Measurements from ENCODE around the gene BICRA.
"Not testable (repeated sequence)": the region's sequence is repeated elsewhere in the genome, so short reads cannot be mapped to it uniquely, and the experiment has no call there.

The BICRA gene

DNA sequence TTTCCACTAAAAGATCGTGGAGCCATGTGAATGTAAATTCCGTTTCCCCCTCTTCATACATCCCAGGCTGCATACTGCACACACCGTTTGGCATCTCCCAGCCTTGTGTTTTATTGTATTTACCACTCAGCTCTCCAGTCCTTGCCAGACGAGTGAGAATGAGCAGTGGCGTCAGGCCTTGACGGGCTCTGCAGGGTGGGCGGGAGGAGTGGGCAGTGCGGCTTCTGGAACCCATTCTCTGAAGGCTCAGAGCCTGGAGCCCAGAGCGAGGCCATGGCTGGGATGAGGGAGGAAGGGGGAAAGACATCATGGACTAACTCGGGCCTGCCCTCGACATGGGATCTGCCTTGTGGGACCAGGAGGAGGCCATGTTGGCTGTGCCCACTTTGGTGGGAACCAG is 25.1 kb downstream of the BICRA start:
- no peak overlapping the region for H3K4me3 ChIP-seq
- no peaks in the 10 kb centered on the region for H3K9me3 ChIP-seq (ENCODE audit: low read depth, low read length)
- no peak overlapping the region for H3K9ac ChIP-seq (ENCODE audit: insufficient read length)
- peaks cover 8% of the 10 kb centered on the region for H3K36me3 ChIP-seq (ENCODE audit: insufficient read depth, low read length)
- no peak overlapping the region for H3K27ac ChIP-seq
- DNase-seq (ENCODE audit: low read depth, low spot score), result no peak
- TF ChIP-seq FOXP2 (optimal IDR thresholded peaks at IDR 0.05; ENCODE audit: control extremely low read depth, extremely low read length, insufficient read depth) (no peak), EZH2 (IDR thresholded peaks at IDR 0.05) (no peak), POLR2AphosphoS5 (IDR thresholded peaks at IDR 0.05; ENCODE audit: borderline replicate concordance, low read depth, low read length) (no peak)

DNA sequence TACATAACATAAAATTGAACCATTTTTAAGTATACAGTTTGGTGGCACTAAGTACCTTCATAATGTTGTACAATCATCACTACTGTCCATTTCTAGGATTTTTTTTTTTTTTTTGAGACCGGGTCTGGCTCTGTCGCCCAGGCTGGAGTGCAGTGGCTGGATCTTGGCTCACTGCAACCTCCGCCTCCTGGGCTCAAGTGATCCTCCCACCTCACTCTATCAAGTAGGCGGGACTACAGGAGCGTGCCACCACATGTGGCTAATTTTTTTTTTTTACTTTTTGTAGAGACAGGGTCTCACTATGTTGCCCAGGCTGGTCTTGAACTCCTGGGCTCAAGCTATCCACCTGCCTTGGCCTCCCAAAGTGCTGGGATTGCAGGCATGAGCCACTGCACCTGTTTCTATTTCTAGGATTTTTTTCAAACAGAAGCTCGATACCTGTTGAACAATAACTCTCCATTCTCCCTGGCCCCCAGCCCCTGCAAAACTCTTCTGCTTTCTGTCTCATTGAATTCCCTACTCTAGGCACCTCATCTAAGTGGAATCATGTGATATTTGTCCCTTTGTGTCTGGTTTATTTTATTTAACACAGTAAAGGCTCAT is 26.3 kb downstream of the BICRA start:
- not testable (repeated sequence) for H3K36me3 ChIP-seq (ENCODE audit: insufficient read depth, low read length); H3K4me3 ChIP-seq; DNase-seq (ENCODE audit: low read depth, low spot score); H3K27ac ChIP-seq; H3K9ac ChIP-seq (ENCODE audit: insufficient read length); H3K9me3 ChIP-seq (ENCODE audit: low read depth, low read length)

DNA sequence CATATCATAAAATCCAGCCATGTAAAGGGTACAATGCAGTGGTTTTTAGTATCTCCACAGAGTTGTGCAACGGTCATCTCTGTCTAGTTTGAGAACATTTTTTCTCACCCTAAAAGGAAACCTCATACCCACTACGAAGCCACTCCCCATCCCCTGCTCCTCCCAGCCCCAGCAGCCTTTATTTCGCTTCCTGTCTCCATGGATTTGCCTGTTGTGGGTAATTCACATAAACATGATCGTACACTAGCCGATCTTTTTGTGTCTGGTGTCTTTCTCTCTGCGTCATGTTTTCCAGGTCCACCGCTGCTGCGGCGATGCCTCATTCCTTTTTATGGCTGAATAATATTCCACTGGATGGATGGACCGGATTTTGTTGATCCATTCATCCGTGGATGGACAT is 28.6 kb downstream of the BICRA start:
- DNase-seq (ENCODE audit: low read depth, low spot score), result peak; percentile 14
- Histone ChIP-seq H3K27ac (peak overlapping the region; percentile 90), H3K4me3 (peak overlapping the region; percentile 19; the same call in 1 of the 2 replicates), H3K36me3 (ENCODE audit: insufficient read depth, low read length) (no peaks in the 10 kb centered on the region), H3K9ac (ENCODE audit: insufficient read length) (no peak overlapping the region), H3K9me3 (ENCODE audit: low read depth, low read length) (no peaks in the 10 kb centered on the region)
- TF ChIP-seq POLR2AphosphoS5 (IDR thresholded peaks at IDR 0.05; ENCODE audit: borderline replicate concordance, low read depth, low read length), result no peak
- no peak for TF ChIP-seq FOXP2 (optimal IDR thresholded peaks at IDR 0.05; ENCODE audit: control extremely low read depth, extremely low read length, insufficient read depth)
- no peak for TF ChIP-seq EZH2 (IDR thresholded peaks at IDR 0.05)

DNA sequence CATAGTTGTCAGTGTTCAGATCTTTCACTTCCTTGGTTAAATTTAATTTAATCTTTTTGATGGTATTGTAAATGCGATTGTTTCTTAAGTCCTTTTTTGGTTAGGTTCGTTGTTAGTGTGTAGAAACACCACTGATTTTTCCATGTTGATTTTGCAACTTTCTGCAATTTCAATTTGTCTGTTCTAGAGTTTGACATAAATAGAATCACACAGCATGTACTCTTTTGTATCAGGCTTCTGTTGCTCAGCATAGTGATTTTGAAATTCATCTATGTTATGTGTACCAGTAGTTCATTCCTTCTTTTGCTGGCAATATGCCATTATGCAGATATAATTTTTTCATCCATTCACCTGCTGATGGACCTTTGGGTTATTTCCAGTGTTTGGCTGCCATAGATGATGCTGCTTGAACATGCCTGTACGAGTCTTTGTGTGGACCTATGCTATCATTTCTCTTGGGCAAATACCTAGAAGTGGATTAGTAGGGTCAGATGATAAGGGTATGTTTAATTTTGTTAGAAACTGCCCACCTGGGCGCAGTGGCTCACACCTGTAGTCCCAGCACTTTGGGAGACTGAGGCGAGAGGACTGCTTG is 33.1 kb downstream of the BICRA start:
- DNase-seq (ENCODE audit: low read depth, low spot score), result no peak
- TF ChIP-seq EZH2 (IDR thresholded peaks at IDR 0.05), result no peak
- TF ChIP-seq POLR2AphosphoS5 (IDR thresholded peaks at IDR 0.05; ENCODE audit: borderline replicate concordance, low read depth, low read length), result no peak
- no peak for TF ChIP-seq FOXP2 (optimal IDR thresholded peaks at IDR 0.05; ENCODE audit: control extremely low read depth, extremely low read length, insufficient read depth)
- Histone ChIP-seq H3K27ac (0 out of 2 replicates have a peak overlapping the region, but pooled peaks have one; percentile 45), H3K4me3 (no peak overlapping the region), H3K36me3 (ENCODE audit: insufficient read depth, low read length) (peaks cover 8% of the 10 kb centered on the region), H3K9me3 (ENCODE audit: low read depth, low read length) (no peaks in the 10 kb centered on the region), H3K9ac (ENCODE audit: insufficient read length) (no peak overlapping the region)

DNA sequence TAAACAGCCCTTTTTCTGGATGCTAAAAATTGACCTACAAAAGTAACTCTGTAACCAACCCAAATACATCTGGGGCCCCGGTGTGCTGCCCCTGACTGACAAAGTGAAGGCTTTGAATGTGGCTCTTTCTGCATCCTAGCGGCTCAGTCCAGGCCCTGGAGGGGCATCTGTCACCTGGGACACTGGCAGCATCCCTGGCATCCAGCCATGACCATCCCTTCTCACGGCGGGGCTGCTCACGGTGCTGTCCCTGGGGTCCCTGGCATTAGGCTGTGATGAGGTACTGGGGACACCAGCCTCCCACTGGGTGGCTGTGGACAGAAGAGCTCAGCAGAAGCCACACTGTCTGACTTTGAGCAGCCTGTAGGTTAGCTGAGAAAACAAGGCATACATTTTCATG is 34.3 kb downstream of the BICRA start:
- Histone ChIP-seq H3K4me3 (no peak overlapping the region), H3K9me3 (ENCODE audit: low read depth, low read length) (no peaks in the 10 kb centered on the region), H3K9ac (ENCODE audit: insufficient read length) (no peak overlapping the region), H3K36me3 (ENCODE audit: insufficient read depth, low read length) (peaks cover 11% of the 10 kb centered on the region), H3K27ac (no peak overlapping the region)
- no peak for DNase-seq (ENCODE audit: low read depth, low spot score)
- no peak for TF ChIP-seq POLR2AphosphoS5 (IDR thresholded peaks at IDR 0.05; ENCODE audit: borderline replicate concordance, low read depth, low read length)
- TF ChIP-seq FOXP2 (optimal IDR thresholded peaks at IDR 0.05; ENCODE audit: control extremely low read depth, extremely low read length, insufficient read depth), result no peak
- no peak for TF ChIP-seq EZH2 (IDR thresholded peaks at IDR 0.05)

DNA sequence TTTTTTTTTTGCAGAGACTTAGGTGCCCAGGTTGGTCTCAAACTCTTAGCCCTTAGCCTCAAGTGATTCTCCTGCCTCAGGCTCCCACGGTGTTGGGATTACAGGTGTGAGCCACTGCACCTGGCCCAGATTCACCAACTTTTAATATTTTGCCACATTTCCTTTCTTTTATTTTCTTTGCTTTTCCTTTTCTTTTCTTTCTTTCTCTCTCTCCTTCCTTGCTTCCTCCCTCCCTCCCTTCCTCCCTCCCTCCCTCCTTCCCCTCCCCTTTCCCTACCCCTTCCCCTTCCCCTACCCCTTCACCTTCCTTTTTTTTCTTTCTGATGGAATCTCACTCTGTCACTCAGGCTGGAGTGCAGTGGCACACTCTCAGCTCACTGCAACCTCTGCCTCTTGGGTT is 35.3 kb downstream of the BICRA start:
- H3K9ac ChIP-seq (ENCODE audit: insufficient read length), result no peak overlapping the region
- peaks cover 12% of the 10 kb centered on the region for H3K36me3 ChIP-seq (ENCODE audit: insufficient read depth, low read length)
- no peaks in the 10 kb centered on the region for H3K9me3 ChIP-seq (ENCODE audit: low read depth, low read length)
- DNase-seq (ENCODE audit: low read depth, low spot score), result no peak
- no peak overlapping the region for H3K27ac ChIP-seq
- H3K4me3 ChIP-seq, result no peak overlapping the region
- TF ChIP-seq EZH2 (IDR thresholded peaks at IDR 0.05) (no peak), FOXP2 (optimal IDR thresholded peaks at IDR 0.05; ENCODE audit: control extremely low read depth, extremely low read length, insufficient read depth) (no peak), POLR2AphosphoS5 (IDR thresholded peaks at IDR 0.05; ENCODE audit: borderline replicate concordance, low read depth, low read length) (no peak)

DNA sequence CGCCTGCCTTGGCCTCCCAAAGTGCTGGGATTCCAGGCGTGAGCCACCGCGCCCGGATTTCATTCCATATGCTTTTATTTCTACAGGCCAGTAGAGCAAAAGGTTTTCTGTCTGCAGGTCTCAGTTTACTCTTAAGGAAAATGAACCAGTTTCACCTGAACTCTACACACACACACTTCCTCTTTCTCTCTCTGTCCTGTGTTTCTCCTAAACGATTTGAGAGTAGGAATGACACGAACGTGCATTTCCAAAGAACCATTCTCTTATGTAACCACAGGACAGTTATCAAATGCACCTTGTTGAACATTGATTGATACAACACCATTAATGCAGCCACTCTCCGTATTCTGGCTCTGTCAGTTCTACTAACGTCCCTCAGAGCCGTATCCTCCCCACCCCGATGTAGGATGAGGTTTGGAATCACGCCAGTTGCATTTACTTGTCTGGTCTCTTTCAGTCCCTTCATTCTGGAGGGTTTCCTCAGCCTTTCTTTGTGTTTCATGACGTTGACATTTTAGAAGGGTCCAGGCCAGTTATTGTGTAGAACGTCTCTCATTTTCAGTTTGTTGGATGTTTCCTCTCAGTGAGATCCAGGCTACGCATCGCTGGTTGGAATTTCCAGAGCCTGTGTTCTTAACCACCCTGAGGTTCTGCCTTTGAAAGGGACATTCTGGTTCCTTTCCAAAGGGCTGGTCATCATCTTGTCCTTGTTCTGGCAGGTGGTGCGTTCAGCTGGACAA is 36.0 kb downstream of the BICRA start:
- Histone ChIP-seq H3K9ac (ENCODE audit: insufficient read length) (no peak overlapping the region), H3K27ac (peak overlapping the region; percentile 63), H3K36me3 (ENCODE audit: insufficient read depth, low read length) (peaks cover 17% of the 10 kb centered on the region), H3K4me3 (peak overlapping the region; percentile 44), H3K9me3 (ENCODE audit: low read depth, low read length) (no peaks in the 10 kb centered on the region)
- no peak for TF ChIP-seq POLR2AphosphoS5 (IDR thresholded peaks at IDR 0.05; ENCODE audit: borderline replicate concordance, low read depth, low read length)
- TF ChIP-seq FOXP2 (optimal IDR thresholded peaks at IDR 0.05; ENCODE audit: control extremely low read depth, extremely low read length, insufficient read depth), result no peak
- no peak for TF ChIP-seq EZH2 (IDR thresholded peaks at IDR 0.05)
- DNase-seq (ENCODE audit: low read depth, low spot score), result peak; percentile 10

DNA sequence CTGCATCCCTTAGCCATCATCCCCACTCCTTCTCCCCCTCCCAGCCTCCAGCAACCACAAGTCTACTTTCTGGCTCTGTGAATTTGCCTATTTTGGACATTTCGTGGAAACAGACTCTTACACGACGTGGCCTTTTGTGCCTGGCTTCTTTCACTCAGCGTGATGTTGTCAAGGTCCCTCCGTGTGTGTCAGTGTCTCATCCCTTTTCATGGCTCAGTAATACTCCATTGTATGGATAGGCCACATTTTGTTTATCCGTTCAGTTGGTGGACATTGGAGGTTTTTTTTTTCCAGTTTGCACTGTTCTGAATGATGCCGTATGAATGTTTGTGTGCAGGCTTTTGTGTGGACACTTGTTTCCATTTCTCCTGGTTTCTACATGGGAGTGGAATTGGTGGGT is 38.0 kb downstream of the BICRA start:
- Histone ChIP-seq H3K9ac (ENCODE audit: insufficient read length) (no peak overlapping the region), H3K27ac (no peak overlapping the region), H3K4me3 (no peak overlapping the region), H3K9me3 (ENCODE audit: low read depth, low read length) (no peaks in the 10 kb centered on the region), H3K36me3 (ENCODE audit: insufficient read depth, low read length) (peaks cover 17% of the 10 kb centered on the region)
- no peak for TF ChIP-seq FOXP2 (optimal IDR thresholded peaks at IDR 0.05; ENCODE audit: control extremely low read depth, extremely low read length, insufficient read depth)
- TF ChIP-seq EZH2 (IDR thresholded peaks at IDR 0.05), result no peak
- TF ChIP-seq POLR2AphosphoS5 (IDR thresholded peaks at IDR 0.05; ENCODE audit: borderline replicate concordance, low read depth, low read length), result no peak
- no peak for DNase-seq (ENCODE audit: low read depth, low spot score)

Data from SK-N-MC (cell line).